Thyroid gland (tissue), 4 donors: Measurements from ENCODE around the gene TTC4. TPM values are rescaled to one million over a fixed set of nuclear protein-coding genes. Genes with fewer than 3 reads are reported as not detected.
A peak's percentile ranks its signal among the peaks of the same experiment; 100 is the strongest.

ENCODE experiments used
- DNase-seq, 2 donors: peaks; one replicate each; pipeline ENCODE4 v3.0.0-alpha.2; 2019
- H3K27ac ChIP-seq, 3 donors: fragments of 200-600 bp; sonication (generic); 1 replicate in 2 of 3; 2 replicates in 1 of 3; pipeline ENCODE4 v1.5.1; 2016 to 2019; ENCODE audit warnings: mild to moderate bottlenecking in 1 of 3, moderate library complexity in 1 of 3
- H3K27me3 ChIP-seq: fragments of 200-600 bp; sonication (generic); one replicate; pipeline ENCODE4 v1.5.1; 2019
- H3K36me3 ChIP-seq, 2 donors: fragments of 200-600 bp; sonication (generic); one replicate each; pipeline ENCODE4 v1.5.1; 2016 to 2019
- H3K4me1 ChIP-seq, 2 donors: fragments of 200-600 bp; sonication (generic); one replicate each; pipeline ENCODE4 v1.5.1; 2017 to 2019
- H3K4me3 ChIP-seq, 3 donors: fragments of 200-600 bp; sonication (generic); replicated peaks in 1 of 3; 1 replicate in 2 of 3; 2 replicates in 1 of 3; pipeline ENCODE4 v1.5.1; 2016; ENCODE audit warnings: mild to moderate bottlenecking in 1 of 3
- H3K9me3 ChIP-seq: fragments of 200-600 bp; sonication (generic); one replicate; pipeline ENCODE4 v1.5.1; 2017
- POLR2A ChIP-seq, 2 donors: fragments of 450-650 bp; IDR thresholded peaks; one replicate each; pipeline ENCODE4 v1.6.1; 2017; ENCODE audit warnings: antibody characterized with exemption in 2 of 2, mild to moderate bottlenecking in 2 of 2, moderate library complexity in 1 of 2
- WGBS, 2 donors: methylation state at CpG; one replicate each; pipeline ENCODE4 v1.1.5; 2017; 5-methylcytosine and 5-hydroxymethylcytosine counted together
- intact Hi-C: fragments of 100-400 bp; cut with DNase I; formaldehyde crosslinking; loops from one replicate; pipeline ENCODE4 v1.15.1; 2023
- total RNA-seq, 4 donors: library from RNA; depleted of rRNA; stranded (reverse); fragments of >200 nt; gene quantifications; one replicate each; pipeline ENCODE4 v1.2.3, GENCODE V29; 2016
- TF ChIP-seq, protein P1 (sequence below), 6 experiments: fragments of 200-600 bp in 3 of 6; fragments of 450-650 bp in 3 of 6; sonication (generic) in 3 of 6; IDR thresholded peaks; one replicate each; pipeline ENCODE4 v1.5.1; 2016 to 2019; ENCODE audit warnings: antibody characterized with exemption in 6 of 6, mild to moderate bottlenecking in 2 of 6, inconsistent platforms in 1 of 6, moderate library complexity in 1 of 6

TTC4 gene
- total RNA-seq, 4 donors from 2014 or later = 12.6 to 26.0 (median 21.8) TPM

DNA sequence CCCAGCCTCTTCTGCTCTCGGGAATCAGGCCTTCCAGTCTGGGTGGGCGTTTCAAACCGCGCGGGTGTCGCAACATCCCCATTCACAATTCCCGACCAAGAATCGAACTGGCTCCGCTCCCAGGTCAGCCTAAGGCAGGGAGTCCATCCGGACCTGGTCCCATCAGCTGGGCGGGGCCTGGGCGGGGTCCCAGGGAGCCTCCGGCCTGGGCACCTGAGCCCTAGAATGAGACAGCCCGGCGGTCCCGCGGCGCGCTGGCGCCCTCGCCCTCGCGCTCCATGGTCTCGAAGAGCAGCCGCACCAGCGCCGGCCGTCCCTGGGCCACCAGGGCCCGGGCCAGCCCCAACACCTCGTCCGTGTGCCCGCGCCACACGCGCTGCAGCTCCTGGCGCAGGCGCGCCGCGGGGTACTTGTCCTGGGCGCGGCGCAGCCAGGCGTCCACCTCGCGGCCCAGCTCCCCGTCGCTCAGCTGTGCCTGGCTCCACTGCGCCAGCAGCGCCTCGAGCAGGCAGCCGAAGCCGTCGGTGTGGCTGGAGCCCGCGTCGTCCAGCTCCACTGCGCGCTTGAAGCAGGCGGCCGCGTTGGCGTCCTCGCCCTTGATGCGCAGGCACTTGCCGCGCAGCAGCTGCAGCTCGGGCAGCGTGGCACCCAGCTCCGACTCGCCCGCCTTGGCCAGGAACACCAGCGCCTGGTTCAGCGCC lies 65.5 kb downstream of the TTC4 start:
- Histone ChIP-seq H3K4me3 (no peak overlapping the region), H3K9me3 (no peaks in the 10 kb centered on the region), H3K4me1 (no peaks in the 10 kb centered on the region), H3K36me3 (no peaks in the 10 kb centered on the region), H3K27me3 (no peaks in the 10 kb centered on the region), H3K27ac (no peak overlapping the region)
- TF ChIP-seq, protein P1, sequence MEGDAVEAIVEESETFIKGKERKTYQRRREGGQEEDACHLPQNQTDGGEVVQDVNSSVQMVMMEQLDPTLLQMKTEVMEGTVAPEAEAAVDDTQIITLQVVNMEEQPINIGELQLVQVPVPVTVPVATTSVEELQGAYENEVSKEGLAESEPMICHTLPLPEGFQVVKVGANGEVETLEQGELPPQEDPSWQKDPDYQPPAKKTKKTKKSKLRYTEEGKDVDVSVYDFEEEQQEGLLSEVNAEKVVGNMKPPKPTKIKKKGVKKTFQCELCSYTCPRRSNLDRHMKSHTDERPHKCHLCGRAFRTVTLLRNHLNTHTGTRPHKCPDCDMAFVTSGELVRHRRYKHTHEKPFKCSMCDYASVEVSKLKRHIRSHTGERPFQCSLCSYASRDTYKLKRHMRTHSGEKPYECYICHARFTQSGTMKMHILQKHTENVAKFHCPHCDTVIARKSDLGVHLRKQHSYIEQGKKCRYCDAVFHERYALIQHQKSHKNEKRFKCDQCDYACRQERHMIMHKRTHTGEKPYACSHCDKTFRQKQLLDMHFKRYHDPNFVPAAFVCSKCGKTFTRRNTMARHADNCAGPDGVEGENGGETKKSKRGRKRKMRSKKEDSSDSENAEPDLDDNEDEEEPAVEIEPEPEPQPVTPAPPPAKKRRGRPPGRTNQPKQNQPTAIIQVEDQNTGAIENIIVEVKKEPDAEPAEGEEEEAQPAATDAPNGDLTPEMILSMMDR (IDR thresholded peaks at IDR 0.05) = no peak
- no peak for TF ChIP-seq POLR2A (IDR thresholded peaks at IDR 0.05)
- WGBS, 2 donors = 19 to 27% methylated on average over 21 to 46 of the region's 74 CpGs
- intact Hi-C loops = no loop called here
- DNase-seq = peak; percentile 36 to 46

DNA sequence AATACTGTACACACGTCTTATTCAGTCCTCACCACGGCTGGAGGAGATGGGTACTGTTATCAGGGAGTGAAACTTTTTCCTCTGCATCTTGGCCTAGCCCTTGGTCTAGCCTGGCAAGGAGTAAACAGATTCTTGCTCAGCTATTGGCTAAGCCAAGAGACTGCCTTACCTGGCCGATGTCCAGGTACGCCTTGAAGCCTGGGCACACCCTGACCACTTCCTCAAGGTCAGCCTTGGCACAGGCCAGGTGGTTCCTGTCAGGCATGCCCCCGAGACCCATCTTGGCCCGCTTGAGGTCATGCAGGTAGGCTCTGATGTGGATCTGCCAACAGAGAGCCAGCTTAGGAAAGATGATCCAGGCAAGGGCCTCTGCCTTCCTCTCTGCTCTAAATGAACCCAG lies 66.5 kb downstream of the TTC4 start:
- no peak overlapping the region for H3K27ac ChIP-seq
- 89 to 95% methylated on average over 5 to 6 of the region's 6 CpGs for WGBS, 2 donors
- no peak for DNase-seq
- H3K36me3 ChIP-seq = no peaks in the 10 kb centered on the region
- H3K4me1 ChIP-seq = no peaks in the 10 kb centered on the region
- no peak overlapping the region for H3K4me3 ChIP-seq
- H3K9me3 ChIP-seq = no peaks in the 10 kb centered on the region
- no peak for TF ChIP-seq POLR2A (IDR thresholded peaks at IDR 0.05)
- TF ChIP-seq, protein P1 (IDR thresholded peaks at IDR 0.05) = no peak
- H3K27me3 ChIP-seq = no peaks in the 10 kb centered on the region
- intact Hi-C loops = no loop called here

DNA sequence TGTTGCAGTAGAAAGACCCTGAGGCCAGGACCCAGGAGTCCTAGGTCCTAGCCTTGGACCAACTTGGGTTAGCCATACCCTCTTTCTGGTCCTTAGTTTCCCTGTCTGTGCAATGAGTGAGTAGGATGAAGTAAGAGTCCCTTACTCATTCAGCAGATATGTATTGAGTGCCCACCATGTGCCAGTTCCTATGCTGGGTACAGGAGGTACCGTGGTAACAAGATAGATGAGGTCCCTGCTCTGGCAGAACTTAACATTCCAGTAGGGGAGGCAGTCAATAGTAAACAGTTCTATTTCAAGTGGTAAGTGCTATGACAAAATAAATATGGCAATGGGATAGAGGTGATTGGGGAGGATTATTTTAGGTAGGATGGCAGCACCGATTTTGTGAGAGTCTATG lies 66.9 kb downstream of the TTC4 start:
- no peaks in the 10 kb centered on the region for H3K27me3 ChIP-seq
- no peaks in the 10 kb centered on the region for H3K9me3 ChIP-seq
- no peak overlapping the region for H3K27ac ChIP-seq
- no peaks in the 10 kb centered on the region for H3K4me1 ChIP-seq
- WGBS, 2 donors = 70 to 76% methylated on average over 2 of the region's 2 CpGs
- intact Hi-C loops = no loop called here
- TF ChIP-seq POLR2A (IDR thresholded peaks at IDR 0.05) = no peak
- TF ChIP-seq, protein P1 (IDR thresholded peaks at IDR 0.05) = no peak
- no peaks in the 10 kb centered on the region for H3K36me3 ChIP-seq
- no peak overlapping the region for H3K4me3 ChIP-seq
- DNase-seq = no peak

DNA sequence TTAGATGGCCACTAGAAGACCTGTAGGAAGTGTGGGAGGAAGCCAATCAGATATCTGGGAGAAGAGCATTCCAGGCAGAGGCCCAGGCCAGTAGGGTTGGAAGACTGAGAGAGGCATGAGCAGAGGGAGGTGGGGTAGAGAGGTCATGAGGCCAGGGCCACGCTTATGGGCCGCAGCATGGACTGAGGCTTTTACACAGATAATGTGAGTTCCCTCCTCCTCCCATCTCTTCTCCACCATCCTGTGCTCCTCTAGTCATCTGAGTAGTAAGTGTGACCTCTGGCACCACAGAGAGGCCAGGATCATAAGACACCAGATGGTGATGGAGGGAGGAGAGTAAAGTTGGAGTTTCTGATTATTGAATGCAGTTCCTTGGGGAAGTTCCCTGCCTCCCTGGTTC lies 68.4 kb downstream of the TTC4 start:
- no peak for DNase-seq
- TF ChIP-seq POLR2A (IDR thresholded peaks at IDR 0.05) = no peak
- TF ChIP-seq, protein P1 (IDR thresholded peaks at IDR 0.05) = no peak
- Histone ChIP-seq H3K4me3 (no peak overlapping the region), H3K4me1 (no peaks in the 10 kb centered on the region), H3K27ac (no peak overlapping the region), H3K27me3 (no peaks in the 10 kb centered on the region), H3K36me3 (no peaks in the 10 kb centered on the region), H3K9me3 (no peaks in the 10 kb centered on the region)
- intact Hi-C loops = no loop called here
- 86 to 87% methylated on average over 2 of the region's 2 CpGs for WGBS, 2 donors

DNA sequence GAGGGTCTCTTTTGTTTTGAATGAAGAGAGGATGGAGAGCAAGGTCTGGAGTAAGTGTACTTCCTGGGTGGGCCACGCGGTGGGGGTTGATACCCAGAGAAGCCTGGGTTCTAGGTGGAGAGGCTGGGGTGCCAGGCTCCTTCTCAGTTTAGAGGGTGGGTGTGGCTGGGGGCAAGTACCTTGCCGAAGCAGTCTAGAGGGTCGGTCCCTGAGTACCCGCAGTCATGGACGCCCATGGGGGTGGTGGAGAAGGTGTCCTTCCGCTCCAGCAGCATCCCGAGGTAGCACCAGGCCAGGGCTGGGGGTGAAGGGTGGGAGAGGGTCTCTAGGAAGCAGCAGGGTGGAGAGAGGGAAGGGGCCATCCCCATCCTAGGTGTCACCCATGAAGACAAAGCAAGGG lies 71.1 kb downstream of the TTC4 start:
- H3K4me1 ChIP-seq = no peaks in the 10 kb centered on the region
- no peaks in the 10 kb centered on the region for H3K27me3 ChIP-seq
- H3K4me3 ChIP-seq = no peak overlapping the region
- no peak for DNase-seq
- no peaks in the 10 kb centered on the region for H3K9me3 ChIP-seq
- TF ChIP-seq, protein P1 (IDR thresholded peaks at IDR 0.05) = no peak
- no peak for TF ChIP-seq POLR2A (IDR thresholded peaks at IDR 0.05)
- intact Hi-C loops = no loop called here
- WGBS, 2 donors = 93 to 96% methylated on average over 8 of the region's 8 CpGs
- H3K36me3 ChIP-seq = no peaks in the 10 kb centered on the region
- H3K27ac ChIP-seq = no peak overlapping the region
